ENCODE data around the gene BOD1L1.
"Not testable (repeated sequence)": the region's sequence is repeated elsewhere in the genome, so short reads cannot be mapped to it uniquely, and the experiment has no call there.

BOD1L1 gene

GRCh38 chr4:13618212-13618806 lies 9.2 kb downstream of the BOD1L1 start:
- no peak for DNase-seq

GRCh38 chr4:13617801-13618200 lies 9.7 kb downstream of the BOD1L1 start:
- DNase-seq = no peak

GRCh38 chr4:13616597-13616996 lies 10.9 kb downstream of the BOD1L1 start:
- no peak for DNase-seq

- peak; percentile 75 to 76 for DNase-seq
These were observed 12.4 kb downstream of the BOD1L1 start for GRCh38 chr4:13615161-13615560.

- DNase-seq = no peak
These were observed 15.0 kb downstream of the BOD1L1 start for GRCh38 chr4:13612569-13612968.

GRCh38 chr4:13611283-13611842 lies 16.2 kb downstream of the BOD1L1 start:
- DNase-seq = no peak

GRCh38 chr4:13605330-13605729 lies 22.2 kb downstream of the BOD1L1 start:
- DNase-seq = no peak

GRCh38 chr4:13601848-13602247 lies 25.7 kb downstream of the BOD1L1 start:
- DNase-seq = no peak

GRCh38 chr4:13601048-13601447 lies 26.5 kb downstream of the BOD1L1 start:
- no peak for DNase-seq

GRCh38 chr4:13599159-13599558 lies 28.4 kb downstream of the BOD1L1 start:
- peak in 1 of 2 experiments; percentile 3 for DNase-seq

GRCh38 chr4:13597604-13598003 lies 29.9 kb downstream of the BOD1L1 start:
- no peak for DNase-seq

GRCh38 chr4:13597141-13597540 lies 30.4 kb downstream of the BOD1L1 start:
- no peak for DNase-seq

GRCh38 chr4:13592220-13592619 lies 35.3 kb downstream of the BOD1L1 start:
- no peak for DNase-seq

- DNase-seq = no peak
These were observed 36.8 kb downstream of the BOD1L1 start for GRCh38 chr4:13590766-13591165.

GRCh38 chr4:13588954-13589353 lies 38.6 kb downstream of the BOD1L1 start:
- DNase-seq = no peak

GRCh38 chr4:13584481-13584880 lies 43.0 kb downstream of the BOD1L1 start:
- no peak for DNase-seq

- DNase-seq = peak; percentile 74 to 78
These were observed 47.5 kb downstream of the BOD1L1 start for GRCh38 chr4:13580036-13580435.

GRCh38 chr4:13577660-13578059 lies 49.9 kb downstream of the BOD1L1 start:
- no peak for DNase-seq

GRCh38 chr4:13570916-13571315 lies 56.6 kb downstream of the BOD1L1 start:
- DNase-seq = no peak

- no peak for DNase-seq
These were observed 60.4 kb downstream of the BOD1L1 start for GRCh38 chr4:13567125-13567524.

- no peak for DNase-seq
These were observed 64.6 kb downstream of the BOD1L1 start for GRCh38 chr4:13562876-13563275.

GRCh38 chr4:13561673-13562072 lies 65.9 kb downstream of the BOD1L1 start:
- DNase-seq = no peak

GRCh38 chr4:13560111-13560510 lies 67.4 kb downstream of the BOD1L1 start:
- DNase-seq = not testable (repeated sequence)

- DNase-seq = peak; percentile 37 to 54
These were observed 68.1 kb downstream of the BOD1L1 start for GRCh38 chr4:13559413-13559812.

GRCh38 chr4:13558881-13559280 lies 68.6 kb downstream of the BOD1L1 start:
- DNase-seq = no peak
